HL-60 (cell line): ENCODE measurements around the gene EFNB1.

Experiments
- DNase-seq, 2 experiments: peaks; one replicate each; pipeline ENCODE4 v3.0.0-alpha.2; 2010 to 2020; ENCODE audit warnings: low read depth in 1 of 2, low spot score in 1 of 2
- H3K27ac ChIP-seq: fragments of 250-450 bp; sonication (Bioruptor Pico); replicated peaks from 2 replicates; pipeline ENCODE4 v1.5.1; 2020; ENCODE audit warnings: mild to moderate bottlenecking, moderate library complexity
- H3K27me3 ChIP-seq: fragments of 250-450 bp; sonication (Bioruptor Pico); 2 replicates; pipeline ENCODE4 v1.5.1; 2021; ENCODE audit warnings: mild to moderate bottlenecking, moderate library complexity; ENCODE audit not compliant: insufficient read depth, poor library complexity, severe bottlenecking
- H3K4me3 ChIP-seq: replicated peaks from 2 replicates; pipeline ENCODE4 v1.5.1; 2011; ENCODE audit warnings: mild to moderate bottlenecking, control low read depth, low read length; ENCODE audit not compliant: insufficient read depth
- GABPA ChIP-seq: IDR thresholded peaks from 2 replicates; pipeline ENCODE4 v1.6.1; 2012; ENCODE audit warnings: low read depth
- POLR2AphosphoS5 ChIP-seq: IDR thresholded peaks from 2 replicates; pipeline ENCODE4 v1.6.1; 2012; ENCODE audit warnings: low read depth
- SPI1 ChIP-seq: IDR thresholded peaks from 2 replicates; pipeline ENCODE4 v1.6.1; 2012; ENCODE audit warnings: low read depth, mild to moderate bottlenecking, borderline replicate concordance
- TF ChIP-seq, protein P1 (sequence below): IDR thresholded peaks from 2 replicates; pipeline ENCODE4 v1.6.1; 2012; ENCODE audit warnings: low read depth; ENCODE audit not compliant: insufficient replicate concordance
- TF ChIP-seq, protein P2 (sequence below): IDR thresholded peaks from one replicate; pipeline ENCODE4 v1.5.1; 2011; ENCODE audit warnings: low read length, control low read depth, inconsistent platforms; ENCODE audit not compliant: insufficient read depth

The EFNB1 gene

DNA sequence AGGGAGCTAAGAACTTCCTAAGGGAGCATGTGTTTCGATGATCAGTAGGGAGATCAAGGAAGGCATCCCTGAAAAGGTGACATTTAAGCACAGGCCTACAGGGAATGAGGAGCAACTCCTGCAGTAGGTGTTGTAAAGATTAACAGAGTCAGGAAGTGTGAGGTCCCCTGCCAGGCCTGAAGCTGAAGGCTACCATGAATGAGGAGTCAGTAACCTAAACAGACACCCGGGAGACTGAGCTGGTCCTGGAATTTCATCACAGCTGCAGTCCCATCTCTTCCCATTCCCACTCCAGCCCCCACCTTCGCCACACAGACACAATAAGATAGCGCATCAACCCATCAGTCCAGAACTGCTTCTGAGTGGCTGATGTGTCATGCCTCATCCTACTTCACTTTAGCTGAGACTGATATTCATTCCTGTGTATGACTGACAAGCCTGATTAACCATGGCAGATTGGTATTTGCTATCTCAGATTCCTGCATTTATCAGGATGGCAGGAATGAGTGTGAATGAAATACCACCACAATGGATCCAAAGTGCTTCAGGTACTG lies 27.0 kb upstream of the EFNB1 start:
- no peak for DNase-seq
- TF ChIP-seq, protein P1, sequence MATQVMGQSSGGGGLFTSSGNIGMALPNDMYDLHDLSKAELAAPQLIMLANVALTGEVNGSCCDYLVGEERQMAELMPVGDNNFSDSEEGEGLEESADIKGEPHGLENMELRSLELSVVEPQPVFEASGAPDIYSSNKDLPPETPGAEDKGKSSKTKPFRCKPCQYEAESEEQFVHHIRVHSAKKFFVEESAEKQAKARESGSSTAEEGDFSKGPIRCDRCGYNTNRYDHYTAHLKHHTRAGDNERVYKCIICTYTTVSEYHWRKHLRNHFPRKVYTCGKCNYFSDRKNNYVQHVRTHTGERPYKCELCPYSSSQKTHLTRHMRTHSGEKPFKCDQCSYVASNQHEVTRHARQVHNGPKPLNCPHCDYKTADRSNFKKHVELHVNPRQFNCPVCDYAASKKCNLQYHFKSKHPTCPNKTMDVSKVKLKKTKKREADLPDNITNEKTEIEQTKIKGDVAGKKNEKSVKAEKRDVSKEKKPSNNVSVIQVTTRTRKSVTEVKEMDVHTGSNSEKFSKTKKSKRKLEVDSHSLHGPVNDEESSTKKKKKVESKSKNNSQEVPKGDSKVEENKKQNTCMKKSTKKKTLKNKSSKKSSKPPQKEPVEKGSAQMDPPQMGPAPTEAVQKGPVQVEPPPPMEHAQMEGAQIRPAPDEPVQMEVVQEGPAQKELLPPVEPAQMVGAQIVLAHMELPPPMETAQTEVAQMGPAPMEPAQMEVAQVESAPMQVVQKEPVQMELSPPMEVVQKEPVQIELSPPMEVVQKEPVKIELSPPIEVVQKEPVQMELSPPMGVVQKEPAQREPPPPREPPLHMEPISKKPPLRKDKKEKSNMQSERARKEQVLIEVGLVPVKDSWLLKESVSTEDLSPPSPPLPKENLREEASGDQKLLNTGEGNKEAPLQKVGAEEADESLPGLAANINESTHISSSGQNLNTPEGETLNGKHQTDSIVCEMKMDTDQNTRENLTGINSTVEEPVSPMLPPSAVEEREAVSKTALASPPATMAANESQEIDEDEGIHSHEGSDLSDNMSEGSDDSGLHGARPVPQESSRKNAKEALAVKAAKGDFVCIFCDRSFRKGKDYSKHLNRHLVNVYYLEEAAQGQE = no peak
- TF ChIP-seq POLR2AphosphoS5 (no peak), SPI1 (no peak), GABPA (no peak)
- TF ChIP-seq, protein P2, sequence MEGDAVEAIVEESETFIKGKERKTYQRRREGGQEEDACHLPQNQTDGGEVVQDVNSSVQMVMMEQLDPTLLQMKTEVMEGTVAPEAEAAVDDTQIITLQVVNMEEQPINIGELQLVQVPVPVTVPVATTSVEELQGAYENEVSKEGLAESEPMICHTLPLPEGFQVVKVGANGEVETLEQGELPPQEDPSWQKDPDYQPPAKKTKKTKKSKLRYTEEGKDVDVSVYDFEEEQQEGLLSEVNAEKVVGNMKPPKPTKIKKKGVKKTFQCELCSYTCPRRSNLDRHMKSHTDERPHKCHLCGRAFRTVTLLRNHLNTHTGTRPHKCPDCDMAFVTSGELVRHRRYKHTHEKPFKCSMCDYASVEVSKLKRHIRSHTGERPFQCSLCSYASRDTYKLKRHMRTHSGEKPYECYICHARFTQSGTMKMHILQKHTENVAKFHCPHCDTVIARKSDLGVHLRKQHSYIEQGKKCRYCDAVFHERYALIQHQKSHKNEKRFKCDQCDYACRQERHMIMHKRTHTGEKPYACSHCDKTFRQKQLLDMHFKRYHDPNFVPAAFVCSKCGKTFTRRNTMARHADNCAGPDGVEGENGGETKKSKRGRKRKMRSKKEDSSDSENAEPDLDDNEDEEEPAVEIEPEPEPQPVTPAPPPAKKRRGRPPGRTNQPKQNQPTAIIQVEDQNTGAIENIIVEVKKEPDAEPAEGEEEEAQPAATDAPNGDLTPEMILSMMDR = no peak
- Histone ChIP-seq H3K27me3 (no peaks in the 10 kb centered on the region), H3K4me3 (no peak overlapping the region), H3K27ac (no peak overlapping the region)

DNA sequence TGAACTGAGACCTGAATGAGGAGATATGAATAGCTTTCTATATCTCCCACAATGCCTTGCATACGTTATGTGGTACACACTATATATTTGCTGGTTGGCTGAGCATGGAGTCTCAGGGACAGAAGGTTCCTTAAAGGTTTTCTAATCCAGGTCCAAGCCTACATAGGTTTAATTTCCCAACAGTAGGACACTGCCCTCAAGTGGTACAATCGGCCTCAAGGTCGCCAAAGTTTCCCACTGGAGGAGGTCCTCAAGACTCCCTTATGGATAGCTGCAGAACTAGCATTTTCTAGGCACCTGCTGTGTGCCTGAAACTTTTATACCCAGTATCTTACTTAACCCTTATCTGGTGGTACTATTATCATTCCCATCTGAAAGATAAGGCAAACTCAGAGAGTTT lies 21.0 kb upstream of the EFNB1 start:
- no peaks in the 10 kb centered on the region for H3K27me3 ChIP-seq
- DNase-seq = no peak
- H3K4me3 ChIP-seq = no peak overlapping the region
- TF ChIP-seq GABPA = no peak
- TF ChIP-seq, protein P1 = no peak
- no peak for TF ChIP-seq POLR2AphosphoS5
- TF ChIP-seq, protein P2 = no peak
- TF ChIP-seq SPI1 = no peak
- no peak overlapping the region for H3K27ac ChIP-seq

DNA sequence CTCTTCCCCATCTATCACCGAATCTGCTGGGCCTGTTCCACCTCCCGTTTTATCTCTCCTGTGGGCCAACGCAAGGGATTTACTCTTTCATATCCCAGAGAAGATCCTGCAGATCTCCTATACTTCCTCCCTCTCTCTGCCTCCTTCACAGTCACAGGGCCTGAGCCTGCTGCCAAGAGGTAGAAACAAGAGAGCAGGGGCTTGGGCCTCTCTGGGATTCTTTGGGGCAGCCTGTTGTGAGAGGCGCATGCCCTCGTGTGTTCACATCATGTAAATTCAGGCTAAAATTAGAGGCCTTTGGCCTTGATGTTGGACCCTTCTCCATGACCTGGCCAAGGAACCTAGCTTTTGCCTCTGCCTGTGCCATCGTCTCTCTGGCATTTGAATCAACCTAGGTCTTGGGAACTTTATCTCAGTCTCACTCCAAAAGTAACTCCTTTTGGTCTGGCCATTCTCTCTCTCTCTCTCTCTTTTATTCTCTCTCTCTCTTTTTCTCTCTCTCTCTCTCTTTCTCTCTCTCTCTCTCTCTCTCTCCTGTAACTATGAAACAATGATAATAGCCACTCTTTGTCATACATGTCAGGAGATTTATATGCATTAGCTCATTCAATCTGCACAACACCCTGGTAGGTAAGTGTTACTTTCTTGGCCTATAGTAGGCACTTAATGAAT lies 20.0 kb upstream of the EFNB1 start:
- no peaks in the 10 kb centered on the region for H3K27me3 ChIP-seq

More for the DNA sequence above, 20.0 kb upstream of the EFNB1 start:
- no peak overlapping the region for H3K27ac ChIP-seq
- no peak for DNase-seq
- TF ChIP-seq GABPA (no peak), SPI1 (no peak), POLR2AphosphoS5 (no peak)
- TF ChIP-seq, protein P1 = no peak
- TF ChIP-seq, protein P2 = no peak
- H3K4me3 ChIP-seq = no peak overlapping the region
